ENCODE measurements around the gene NMRK2.

DNA sequence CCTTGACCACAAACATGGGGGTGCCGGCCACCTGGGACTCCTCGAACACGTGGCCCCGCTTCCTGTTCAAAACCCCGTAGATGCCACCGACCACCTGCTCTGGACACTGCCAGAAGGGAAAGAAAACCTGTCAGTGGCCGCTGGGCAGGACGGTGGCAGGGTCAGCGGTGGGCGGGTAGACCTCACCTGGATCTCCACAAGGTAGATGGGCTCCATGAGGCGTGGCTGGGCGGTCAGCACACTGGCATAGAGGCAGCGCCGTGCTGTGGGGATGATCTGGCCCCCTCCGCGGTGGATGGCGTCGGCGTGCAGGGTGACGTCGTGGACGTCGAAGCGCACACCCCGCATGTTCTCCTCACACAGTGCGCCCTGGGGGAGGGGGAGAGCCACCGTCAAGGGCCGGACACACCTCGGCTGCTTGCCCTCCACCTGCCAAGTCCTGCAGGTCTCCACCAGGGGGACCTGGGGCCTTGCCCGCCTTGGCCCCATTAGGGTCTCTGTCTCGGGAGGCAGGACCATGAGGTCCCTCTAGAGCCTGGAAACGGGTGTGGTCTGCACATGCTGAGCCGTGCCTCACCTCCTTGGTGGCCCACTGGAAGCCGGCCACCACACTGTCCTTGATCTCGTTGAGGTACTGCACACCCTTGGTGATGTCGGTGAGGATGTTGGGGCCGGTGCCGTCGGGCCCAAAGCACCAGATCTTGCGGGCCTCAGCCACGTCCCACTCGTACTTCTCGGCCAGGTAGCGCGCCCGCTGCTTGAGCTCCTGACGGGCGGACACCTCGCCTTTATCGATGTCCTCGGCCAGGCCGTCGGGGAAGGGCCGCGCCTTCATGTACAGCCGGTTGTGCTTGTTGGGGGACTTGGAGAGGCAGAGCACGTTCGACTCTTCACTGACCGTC is 44.6 kb downstream of the NMRK2 start:
- TF ChIP-seq, protein P1, sequence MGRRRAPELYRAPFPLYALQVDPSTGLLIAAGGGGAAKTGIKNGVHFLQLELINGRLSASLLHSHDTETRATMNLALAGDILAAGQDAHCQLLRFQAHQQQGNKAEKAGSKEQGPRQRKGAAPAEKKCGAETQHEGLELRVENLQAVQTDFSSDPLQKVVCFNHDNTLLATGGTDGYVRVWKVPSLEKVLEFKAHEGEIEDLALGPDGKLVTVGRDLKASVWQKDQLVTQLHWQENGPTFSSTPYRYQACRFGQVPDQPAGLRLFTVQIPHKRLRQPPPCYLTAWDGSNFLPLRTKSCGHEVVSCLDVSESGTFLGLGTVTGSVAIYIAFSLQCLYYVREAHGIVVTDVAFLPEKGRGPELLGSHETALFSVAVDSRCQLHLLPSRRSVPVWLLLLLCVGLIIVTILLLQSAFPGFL (CRISPR knock-in tag; IDR thresholded peaks at IDR 0.05; ENCODE audit: borderline replicate concordance), result no peak
- TF ChIP-seq, protein P2, sequence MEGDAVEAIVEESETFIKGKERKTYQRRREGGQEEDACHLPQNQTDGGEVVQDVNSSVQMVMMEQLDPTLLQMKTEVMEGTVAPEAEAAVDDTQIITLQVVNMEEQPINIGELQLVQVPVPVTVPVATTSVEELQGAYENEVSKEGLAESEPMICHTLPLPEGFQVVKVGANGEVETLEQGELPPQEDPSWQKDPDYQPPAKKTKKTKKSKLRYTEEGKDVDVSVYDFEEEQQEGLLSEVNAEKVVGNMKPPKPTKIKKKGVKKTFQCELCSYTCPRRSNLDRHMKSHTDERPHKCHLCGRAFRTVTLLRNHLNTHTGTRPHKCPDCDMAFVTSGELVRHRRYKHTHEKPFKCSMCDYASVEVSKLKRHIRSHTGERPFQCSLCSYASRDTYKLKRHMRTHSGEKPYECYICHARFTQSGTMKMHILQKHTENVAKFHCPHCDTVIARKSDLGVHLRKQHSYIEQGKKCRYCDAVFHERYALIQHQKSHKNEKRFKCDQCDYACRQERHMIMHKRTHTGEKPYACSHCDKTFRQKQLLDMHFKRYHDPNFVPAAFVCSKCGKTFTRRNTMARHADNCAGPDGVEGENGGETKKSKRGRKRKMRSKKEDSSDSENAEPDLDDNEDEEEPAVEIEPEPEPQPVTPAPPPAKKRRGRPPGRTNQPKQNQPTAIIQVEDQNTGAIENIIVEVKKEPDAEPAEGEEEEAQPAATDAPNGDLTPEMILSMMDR (IDR thresholded peaks at IDR 0.05), result 0 out of 2 replicates have a peak, but pooled peaks have one; percentile 18
- TF ChIP-seq RELA (CRISPR knock-in tag; IDR thresholded peaks at IDR 0.05; ENCODE audit: borderline replicate concordance) (no peak), FOXK1 (CRISPR knock-in tag; IDR thresholded peaks at IDR 0.05) (no peak), NR3C1 (CRISPR knock-in tag; conservative IDR thresholded peaks at IDR 0.05; ENCODE audit: low read depth) (no peak)
- TF ChIP-seq, protein P3, sequence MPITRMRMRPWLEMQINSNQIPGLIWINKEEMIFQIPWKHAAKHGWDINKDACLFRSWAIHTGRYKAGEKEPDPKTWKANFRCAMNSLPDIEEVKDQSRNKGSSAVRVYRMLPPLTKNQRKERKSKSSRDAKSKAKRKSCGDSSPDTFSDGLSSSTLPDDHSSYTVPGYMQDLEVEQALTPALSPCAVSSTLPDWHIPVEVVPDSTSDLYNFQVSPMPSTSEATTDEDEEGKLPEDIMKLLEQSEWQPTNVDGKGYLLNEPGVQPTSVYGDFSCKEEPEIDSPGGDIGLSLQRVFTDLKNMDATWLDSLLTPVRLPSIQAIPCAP (CRISPR knock-in tag; IDR thresholded peaks at IDR 0.05), result no peak
- TF ChIP-seq, protein P4, sequence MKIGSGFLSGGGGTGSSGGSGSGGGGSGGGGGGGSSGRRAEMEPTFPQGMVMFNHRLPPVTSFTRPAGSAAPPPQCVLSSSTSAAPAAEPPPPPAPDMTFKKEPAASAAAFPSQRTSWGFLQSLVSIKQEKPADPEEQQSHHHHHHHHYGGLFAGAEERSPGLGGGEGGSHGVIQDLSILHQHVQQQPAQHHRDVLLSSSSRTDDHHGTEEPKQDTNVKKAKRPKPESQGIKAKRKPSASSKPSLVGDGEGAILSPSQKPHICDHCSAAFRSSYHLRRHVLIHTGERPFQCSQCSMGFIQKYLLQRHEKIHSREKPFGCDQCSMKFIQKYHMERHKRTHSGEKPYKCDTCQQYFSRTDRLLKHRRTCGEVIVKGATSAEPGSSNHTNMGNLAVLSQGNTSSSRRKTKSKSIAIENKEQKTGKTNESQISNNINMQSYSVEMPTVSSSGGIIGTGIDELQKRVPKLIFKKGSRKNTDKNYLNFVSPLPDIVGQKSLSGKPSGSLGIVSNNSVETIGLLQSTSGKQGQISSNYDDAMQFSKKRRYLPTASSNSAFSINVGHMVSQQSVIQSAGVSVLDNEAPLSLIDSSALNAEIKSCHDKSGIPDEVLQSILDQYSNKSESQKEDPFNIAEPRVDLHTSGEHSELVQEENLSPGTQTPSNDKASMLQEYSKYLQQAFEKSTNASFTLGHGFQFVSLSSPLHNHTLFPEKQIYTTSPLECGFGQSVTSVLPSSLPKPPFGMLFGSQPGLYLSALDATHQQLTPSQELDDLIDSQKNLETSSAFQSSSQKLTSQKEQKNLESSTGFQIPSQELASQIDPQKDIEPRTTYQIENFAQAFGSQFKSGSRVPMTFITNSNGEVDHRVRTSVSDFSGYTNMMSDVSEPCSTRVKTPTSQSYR (CRISPR knock-in tag; IDR thresholded peaks at IDR 0.05), result no peak
- TF ChIP-seq, protein P5, sequence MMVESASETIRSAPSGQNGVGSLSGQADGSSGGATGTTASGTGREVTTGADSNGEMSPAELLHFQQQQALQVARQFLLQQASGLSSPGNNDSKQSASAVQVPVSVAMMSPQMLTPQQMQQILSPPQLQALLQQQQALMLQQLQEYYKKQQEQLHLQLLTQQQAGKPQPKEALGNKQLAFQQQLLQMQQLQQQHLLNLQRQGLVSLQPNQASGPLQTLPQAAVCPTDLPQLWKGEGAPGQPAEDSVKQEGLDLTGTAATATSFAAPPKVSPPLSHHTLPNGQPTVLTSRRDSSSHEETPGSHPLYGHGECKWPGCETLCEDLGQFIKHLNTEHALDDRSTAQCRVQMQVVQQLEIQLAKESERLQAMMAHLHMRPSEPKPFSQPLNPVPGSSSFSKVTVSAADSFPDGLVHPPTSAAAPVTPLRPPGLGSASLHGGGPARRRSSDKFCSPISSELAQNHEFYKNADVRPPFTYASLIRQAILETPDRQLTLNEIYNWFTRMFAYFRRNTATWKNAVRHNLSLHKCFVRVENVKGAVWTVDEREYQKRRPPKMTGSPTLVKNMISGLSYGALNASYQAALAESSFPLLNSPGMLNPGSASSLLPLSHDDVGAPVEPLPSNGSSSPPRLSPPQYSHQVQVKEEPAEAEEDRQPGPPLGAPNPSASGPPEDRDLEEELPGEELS (CRISPR knock-in tag; IDR thresholded peaks at IDR 0.05), result no peak
